ENCODE measurements around the gene SORCS2. TPM values are rescaled to one million over a fixed set of nuclear protein-coding genes. Genes with fewer than 3 reads are reported as not detected.

The SORCS2 gene
- polyA plus RNA-seq, 3 donors, result 0.46 to 0.55 TPM; not detected in 1

DNA sequence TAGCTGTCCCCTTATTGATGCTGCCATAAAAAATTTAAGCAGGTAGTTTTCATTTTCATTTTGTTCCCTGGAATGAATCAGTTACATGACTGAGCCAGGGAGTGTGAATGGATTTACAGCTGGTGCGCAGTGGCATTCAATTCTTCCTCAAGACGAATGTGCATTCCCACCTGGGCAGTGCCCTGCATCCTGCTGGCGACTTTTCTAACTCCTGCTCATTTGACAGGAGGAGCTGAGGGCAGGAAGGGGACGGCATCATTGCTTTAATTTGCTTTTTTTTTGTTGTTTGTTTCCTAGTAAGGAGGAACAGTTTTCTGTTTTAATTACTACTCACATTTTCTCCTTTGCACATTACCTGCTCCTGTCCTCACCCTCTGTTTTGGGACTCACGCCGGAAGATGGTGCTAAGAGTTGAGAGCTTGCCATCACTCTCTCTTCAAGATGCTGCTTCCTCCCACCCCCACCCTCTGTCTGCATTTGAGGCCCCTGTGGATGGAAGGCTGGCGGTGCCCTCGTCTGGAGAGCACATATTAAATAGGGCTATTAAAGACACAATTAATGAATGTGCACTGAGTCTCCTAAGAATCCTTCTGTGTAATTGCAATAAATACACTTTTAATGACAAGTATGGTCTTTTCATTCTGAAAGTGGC is 206.6 kb downstream of the SORCS2 start:
- H3K27ac ChIP-seq (ENCODE audit: low read depth in 1 of 2, low read length in 2 of 2), result no peak overlapping the region
- H3K27ac Mint-ChIP-seq, result no peak overlapping the region
- H3K36me3 ChIP-seq (replicated peaks in 1 of 2; ENCODE audit: control insufficient read depth in 1 of 2, insufficient read depth in 2 of 2, low read length in 2 of 2), result no peaks in the 10 kb centered on the region
- H3K4me3 ChIP-seq (replicated peaks in 1 of 3; ENCODE audit: low read depth in 2 of 3, low read length in 3 of 3), result no peak overlapping the region
- H3K4me3 Mint-ChIP-seq, result peak overlapping the region in 1 of 2 donors; percentile 43
- intact Hi-C loops (cut with micrococcal nuclease), result no loop called here
- 73% methylated on average over 2 of the region's 8 CpGs for WGBS (ENCODE audit: insufficient coverage)
- peaks cover 0 to 2% (median 0%) of the 10 kb centered on the region in 7 donors for H3K9me3 Mint-ChIP-seq
- H3K4me2 ChIP-seq (replicated peaks; ENCODE audit: extremely low read depth, low read length, poor library complexity, severe bottlenecking), result no peak overlapping the region
- H3K9ac ChIP-seq (ENCODE audit: insufficient read depth, low read length, poor library complexity, severe bottlenecking), result no peak overlapping the region
- H3K79me2 ChIP-seq (ENCODE audit: insufficient read depth, low read length), result no peaks in the 10 kb centered on the region
- peaks cover 8 to 25% (median 22%) of the 10 kb centered on the region in 3 donors for H3K27me3 Mint-ChIP-seq (ENCODE audit: low read depth in 3 of 3)
- no peaks in the 10 kb centered on the region for H3K36me3 Mint-ChIP-seq
- H3K27me3 ChIP-seq (ENCODE audit: control insufficient read depth in 2 of 2, insufficient read depth in 2 of 2, low read length in 2 of 2), result peaks cover 0 to 6% of the 10 kb centered on the region in 2 donors
- H3K4me1 Mint-ChIP-seq, result no peaks in the 10 kb centered on the region
- TF ChIP-seq CTCF (IDR thresholded peaks at IDR 0.05), result no peak
- DNase-seq, result no peak
- H4K20me1 ChIP-seq (ENCODE audit: insufficient read depth, low read length), result no peaks in the 10 kb centered on the region
- H2AFZ ChIP-seq (ENCODE audit: insufficient read depth, low read depth, low read length, poor library complexity, severe bottlenecking), result no peak overlapping the region
- no peaks in the 10 kb centered on the region for H3K4me1 ChIP-seq (ENCODE audit: control insufficient read depth in 1 of 2, insufficient read depth in 2 of 2, low read length in 2 of 2)
- no peaks in the 10 kb centered on the region for H3K9me3 ChIP-seq (replicated peaks in 1 of 2; ENCODE audit: control insufficient read depth in 1 of 2, insufficient read depth in 1 of 2, low read length in 2 of 2)

DNA sequence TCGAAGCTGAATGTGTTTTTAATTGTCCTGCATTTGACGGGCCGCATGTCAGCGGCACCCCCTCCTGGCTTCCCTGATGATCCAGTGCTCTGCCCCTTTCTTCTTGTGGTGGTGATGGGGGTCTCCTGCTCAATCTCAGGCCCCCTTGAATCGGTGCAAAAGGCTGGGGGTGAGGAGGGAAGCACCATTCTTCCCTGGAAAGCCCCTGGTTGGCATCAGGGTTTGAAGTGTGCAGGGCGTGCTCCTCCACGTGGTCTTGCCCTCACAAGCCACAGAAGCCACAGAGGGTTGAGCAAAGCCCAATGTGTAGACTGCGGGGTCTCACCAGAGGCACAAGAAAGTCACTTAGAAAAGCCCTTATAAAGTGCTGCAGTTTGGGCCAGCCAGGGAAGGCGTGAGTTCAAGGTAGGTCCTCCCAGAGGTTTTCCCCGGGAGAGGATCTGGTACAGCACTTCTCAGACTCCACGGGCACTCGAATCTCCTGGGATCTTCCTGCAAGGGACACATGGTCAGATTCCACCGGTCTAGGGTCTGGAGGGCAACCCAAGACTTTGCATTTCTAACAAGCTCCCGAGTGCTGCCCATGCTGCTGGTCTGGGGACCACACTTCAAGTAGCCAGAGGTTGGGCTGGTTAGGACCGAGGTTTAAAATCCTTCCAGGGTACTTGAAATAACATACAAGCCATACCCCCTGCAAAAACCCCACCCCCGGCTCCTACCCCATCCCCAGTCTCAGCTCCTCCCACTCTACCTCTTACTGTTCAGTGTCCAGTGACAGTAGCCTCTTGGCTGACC is 207.3 kb downstream of the SORCS2 start:
- H3K9ac ChIP-seq (ENCODE audit: insufficient read depth, low read length, poor library complexity, severe bottlenecking), result no peak overlapping the region
- Mint-ChIP-seq H3K27me3 (ENCODE audit: low read depth in 3 of 3) (peaks cover 8 to 27% (median 22%) of the 10 kb centered on the region in 3 donors), H3K9me3 (peaks cover 0 to 2% (median 0%) of the 10 kb centered on the region in 7 donors), H3K36me3 (no peaks in the 10 kb centered on the region), H3K4me1 (no peaks in the 10 kb centered on the region), H3K4me3 (no peak overlapping the region), H3K27ac (no peak overlapping the region)
- no peaks in the 10 kb centered on the region for H3K4me1 ChIP-seq (ENCODE audit: control insufficient read depth in 1 of 2, insufficient read depth in 2 of 2, low read length in 2 of 2)
- WGBS (ENCODE audit: insufficient coverage), result 69% methylated on average over 16 of the region's 16 CpGs
- no peak for DNase-seq
- H2AFZ ChIP-seq (ENCODE audit: insufficient read depth, low read depth, low read length, poor library complexity, severe bottlenecking), result no peak overlapping the region
- TF ChIP-seq CTCF (IDR thresholded peaks at IDR 0.05), result no peak
- intact Hi-C loops (cut with micrococcal nuclease), result no loop called here
- H3K36me3 ChIP-seq (replicated peaks in 1 of 2; ENCODE audit: control insufficient read depth in 1 of 2, insufficient read depth in 2 of 2, low read length in 2 of 2), result no peaks in the 10 kb centered on the region
- no peak overlapping the region for H3K4me2 ChIP-seq (replicated peaks; ENCODE audit: extremely low read depth, low read length, poor library complexity, severe bottlenecking)
- H3K79me2 ChIP-seq (ENCODE audit: insufficient read depth, low read length), result no peaks in the 10 kb centered on the region
- H3K27me3 ChIP-seq (ENCODE audit: control insufficient read depth in 2 of 2, insufficient read depth in 2 of 2, low read length in 2 of 2), result peaks cover 0 to 6% of the 10 kb centered on the region in 2 donors
- no peaks in the 10 kb centered on the region for H4K20me1 ChIP-seq (ENCODE audit: insufficient read depth, low read length)
- no peaks in the 10 kb centered on the region for H3K9me3 ChIP-seq (replicated peaks in 1 of 2; ENCODE audit: control insufficient read depth in 1 of 2, insufficient read depth in 1 of 2, low read length in 2 of 2)
- no peak overlapping the region for H3K4me3 ChIP-seq (replicated peaks in 1 of 3; ENCODE audit: low read depth in 2 of 3, low read length in 3 of 3)
- no peak overlapping the region for H3K27ac ChIP-seq (ENCODE audit: low read depth in 1 of 2, low read length in 2 of 2)

Data from CD14-positive monocyte (primary cell).